Fibroblast of peridontal ligament (primary cell): ENCODE measurements around the gene NWD2.
"Not testable (repeated sequence)": the region's sequence is repeated elsewhere in the genome, so short reads cannot be mapped to it uniquely, and the experiment has no call there.

Experiments
- DNase-seq: peaks from one replicate; pipeline ENCODE4 v3.0.0-alpha.2; 2010; ENCODE audit errors: extremely low read depth

Gene NWD2

GRCh38 chr4:37495353-37495752 lies 250.8 kb downstream of the NWD2 start:
- not testable (repeated sequence) for DNase-seq
